Ishikawa (cell line): ENCODE results near the gene NUSAP1.

Experiments
- CEBPB ChIP-seq: IDR thresholded peaks from 2 replicates; pipeline ENCODE4 v1.6.1; 2012
- CREB1 ChIP-seq: IDR thresholded peaks from 2 replicates; pipeline ENCODE4 v1.6.1; 2012; ENCODE audit warnings: low read depth
- EGR1 ChIP-seq: IDR thresholded peaks from 2 replicates; pipeline ENCODE4 v1.6.1; 2012
- EP300 ChIP-seq: IDR thresholded peaks from 2 replicates; pipeline ENCODE4 v1.6.1; 2012; ENCODE audit warnings: borderline replicate concordance
- FOXM1 ChIP-seq: IDR thresholded peaks from 2 replicates; pipeline ENCODE4 v1.6.1; 2012; ENCODE audit warnings: low read depth, borderline replicate concordance
- NFIC ChIP-seq: IDR thresholded peaks from 2 replicates; pipeline ENCODE4 v1.6.1; 2012
- RAD21 ChIP-seq: IDR thresholded peaks from 2 replicates; pipeline ENCODE4 v1.6.1; 2012; ENCODE audit warnings: low read depth
- TAF1 ChIP-seq: IDR thresholded peaks from 2 replicates; pipeline ENCODE4 v1.6.1; 2012; ENCODE audit warnings: low read depth, mild to moderate bottlenecking
- TCF12 ChIP-seq: IDR thresholded peaks from 2 replicates; pipeline ENCODE4 v1.6.1; 2012; ENCODE audit warnings: low read depth
- TEAD4 ChIP-seq: IDR thresholded peaks from 2 replicates; pipeline ENCODE4 v1.6.1; 2012
- YY1 ChIP-seq: IDR thresholded peaks from 2 replicates; pipeline ENCODE4 v1.6.1; 2012; ENCODE audit warnings: low read depth
- ZBTB7A ChIP-seq: IDR thresholded peaks from 2 replicates; pipeline ENCODE4 v1.6.1; 2012; ENCODE audit warnings: low read depth
- TF ChIP-seq, protein P1 (sequence below): IDR thresholded peaks from 2 replicates; pipeline ENCODE4 v1.6.1; 2012
- TF ChIP-seq, protein P2 (sequence below): IDR thresholded peaks from 2 replicates; pipeline ENCODE4 v1.6.1; 2012; ENCODE audit warnings: low read depth, mild to moderate bottlenecking
- TF ChIP-seq, protein P3 (sequence below): IDR thresholded peaks from 2 replicates; pipeline ENCODE4 v1.6.1; 2012

NUSAP1 gene

DNA sequence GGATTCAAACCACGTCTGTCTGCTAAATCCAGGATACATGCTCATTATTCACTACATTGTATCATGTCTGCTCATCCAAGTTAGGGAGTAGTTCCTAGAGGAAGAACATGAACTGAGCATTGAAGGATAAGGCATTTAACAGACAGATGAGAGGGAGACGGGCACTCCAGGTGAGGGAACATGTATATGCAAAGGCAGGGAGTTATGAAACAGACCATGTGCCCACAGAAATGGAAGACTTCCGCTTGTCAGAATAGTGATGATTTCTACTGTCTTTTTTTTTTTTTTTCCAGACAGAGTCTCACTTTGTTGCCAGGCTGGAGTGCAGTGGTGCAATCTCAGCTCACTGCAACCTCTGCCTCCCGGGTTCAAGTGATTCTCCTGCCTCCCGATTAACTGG, 74.7 kb downstream of the NUSAP1 start:
- TF ChIP-seq NFIC (no peak), TCF12 (no peak), ZBTB7A (no peak), EP300 (no peak), YY1 (no peak), FOXM1 (no peak)

DNA sequence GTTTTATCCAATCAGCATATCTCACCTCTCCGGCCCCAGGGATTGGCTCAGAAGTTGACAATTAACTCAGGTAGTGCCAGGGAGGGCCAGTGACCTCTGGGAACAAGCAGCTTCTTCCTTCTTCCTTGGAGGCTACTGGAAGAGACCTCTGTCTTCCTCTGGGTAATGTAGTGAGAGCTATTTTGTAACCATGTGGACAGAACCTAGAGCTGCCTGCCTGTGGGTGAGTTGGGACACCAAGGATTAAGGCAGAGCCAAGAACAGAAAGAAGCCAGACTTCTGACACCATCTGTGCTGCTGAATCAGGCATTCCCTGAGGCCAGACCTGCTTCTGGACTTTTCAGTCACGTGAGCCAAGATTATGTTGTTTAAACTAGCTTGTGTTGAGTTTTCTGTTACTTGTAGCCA, 75.6 kb downstream of the NUSAP1 start:
- no peak for TF ChIP-seq TAF1
- TF ChIP-seq CEBPB, result no peak
- TF ChIP-seq EP300, result no peak
- no peak for TF ChIP-seq ZBTB7A
- TF ChIP-seq CREB1, result no peak
- TF ChIP-seq FOXM1, result no peak
- no peak for TF ChIP-seq YY1
- TF ChIP-seq, protein P1, sequence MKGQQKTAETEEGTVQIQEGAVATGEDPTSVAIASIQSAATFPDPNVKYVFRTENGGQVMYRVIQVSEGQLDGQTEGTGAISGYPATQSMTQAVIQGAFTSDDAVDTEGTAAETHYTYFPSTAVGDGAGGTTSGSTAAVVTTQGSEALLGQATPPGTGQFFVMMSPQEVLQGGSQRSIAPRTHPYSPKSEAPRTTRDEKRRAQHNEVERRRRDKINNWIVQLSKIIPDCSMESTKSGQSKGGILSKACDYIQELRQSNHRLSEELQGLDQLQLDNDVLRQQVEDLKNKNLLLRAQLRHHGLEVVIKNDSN, result no peak
- TF ChIP-seq, protein P2, sequence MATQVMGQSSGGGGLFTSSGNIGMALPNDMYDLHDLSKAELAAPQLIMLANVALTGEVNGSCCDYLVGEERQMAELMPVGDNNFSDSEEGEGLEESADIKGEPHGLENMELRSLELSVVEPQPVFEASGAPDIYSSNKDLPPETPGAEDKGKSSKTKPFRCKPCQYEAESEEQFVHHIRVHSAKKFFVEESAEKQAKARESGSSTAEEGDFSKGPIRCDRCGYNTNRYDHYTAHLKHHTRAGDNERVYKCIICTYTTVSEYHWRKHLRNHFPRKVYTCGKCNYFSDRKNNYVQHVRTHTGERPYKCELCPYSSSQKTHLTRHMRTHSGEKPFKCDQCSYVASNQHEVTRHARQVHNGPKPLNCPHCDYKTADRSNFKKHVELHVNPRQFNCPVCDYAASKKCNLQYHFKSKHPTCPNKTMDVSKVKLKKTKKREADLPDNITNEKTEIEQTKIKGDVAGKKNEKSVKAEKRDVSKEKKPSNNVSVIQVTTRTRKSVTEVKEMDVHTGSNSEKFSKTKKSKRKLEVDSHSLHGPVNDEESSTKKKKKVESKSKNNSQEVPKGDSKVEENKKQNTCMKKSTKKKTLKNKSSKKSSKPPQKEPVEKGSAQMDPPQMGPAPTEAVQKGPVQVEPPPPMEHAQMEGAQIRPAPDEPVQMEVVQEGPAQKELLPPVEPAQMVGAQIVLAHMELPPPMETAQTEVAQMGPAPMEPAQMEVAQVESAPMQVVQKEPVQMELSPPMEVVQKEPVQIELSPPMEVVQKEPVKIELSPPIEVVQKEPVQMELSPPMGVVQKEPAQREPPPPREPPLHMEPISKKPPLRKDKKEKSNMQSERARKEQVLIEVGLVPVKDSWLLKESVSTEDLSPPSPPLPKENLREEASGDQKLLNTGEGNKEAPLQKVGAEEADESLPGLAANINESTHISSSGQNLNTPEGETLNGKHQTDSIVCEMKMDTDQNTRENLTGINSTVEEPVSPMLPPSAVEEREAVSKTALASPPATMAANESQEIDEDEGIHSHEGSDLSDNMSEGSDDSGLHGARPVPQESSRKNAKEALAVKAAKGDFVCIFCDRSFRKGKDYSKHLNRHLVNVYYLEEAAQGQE, result no peak
- TF ChIP-seq RAD21, result no peak
- no peak for TF ChIP-seq TEAD4
- TF ChIP-seq TCF12, result no peak
- TF ChIP-seq, protein P3, sequence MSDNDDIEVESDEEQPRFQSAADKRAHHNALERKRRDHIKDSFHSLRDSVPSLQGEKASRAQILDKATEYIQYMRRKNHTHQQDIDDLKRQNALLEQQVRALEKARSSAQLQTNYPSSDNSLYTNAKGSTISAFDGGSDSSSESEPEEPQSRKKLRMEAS, result no peak
- TF ChIP-seq EGR1, result no peak
- TF ChIP-seq NFIC, result no peak

DNA sequence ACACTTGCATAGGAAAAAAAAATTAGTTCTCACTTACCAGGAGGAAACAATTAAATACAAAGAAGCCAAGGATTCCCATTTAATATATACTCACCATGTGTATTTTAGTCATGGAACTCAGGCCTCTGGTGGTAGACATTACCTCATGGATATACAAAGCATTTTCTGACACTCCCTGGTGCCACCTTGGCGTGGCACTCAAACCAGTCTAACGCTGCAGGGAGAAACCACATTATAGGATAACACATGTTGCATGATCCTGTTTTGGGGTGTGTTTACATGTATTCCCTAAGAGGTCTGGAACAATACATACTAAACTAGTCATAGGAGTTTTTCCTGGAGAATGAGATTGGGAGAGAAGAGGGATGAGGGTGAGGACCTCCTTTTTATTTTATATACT, 78.3 kb downstream of the NUSAP1 start:
- no peak for TF ChIP-seq NFIC
- TF ChIP-seq EGR1, result no peak
- TF ChIP-seq RAD21, result no peak
- no peak for TF ChIP-seq EP300

DNA sequence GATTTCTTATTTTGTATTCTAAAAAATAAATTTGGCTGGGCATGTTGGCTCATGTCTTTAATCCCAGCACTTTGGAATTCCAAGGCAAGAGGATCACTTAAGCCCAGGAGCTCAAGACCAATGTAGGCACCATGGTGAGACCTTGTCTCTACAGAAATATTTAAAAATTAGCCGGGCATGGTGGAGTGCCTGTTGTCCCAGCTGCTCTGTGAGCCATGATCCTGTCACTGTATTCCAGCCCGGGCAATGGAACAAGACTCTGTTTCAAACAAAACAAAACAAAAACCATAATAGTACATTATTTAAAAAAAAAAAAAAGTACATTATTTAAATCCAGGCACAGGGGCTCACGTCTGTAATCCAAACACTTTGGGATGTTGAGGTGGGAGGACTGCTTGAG, 78.8 kb downstream of the NUSAP1 start:
- no peak for TF ChIP-seq TAF1
- TF ChIP-seq, protein P3, result no peak
- no peak for TF ChIP-seq RAD21
- no peak for TF ChIP-seq CEBPB
- no peak for TF ChIP-seq YY1
- no peak for TF ChIP-seq TCF12
- TF ChIP-seq, protein P1, result no peak
- no peak for TF ChIP-seq FOXM1
- no peak for TF ChIP-seq TEAD4
- TF ChIP-seq, protein P2, result no peak
- no peak for TF ChIP-seq EGR1
- no peak for TF ChIP-seq CREB1
- TF ChIP-seq ZBTB7A, result no peak

DNA sequence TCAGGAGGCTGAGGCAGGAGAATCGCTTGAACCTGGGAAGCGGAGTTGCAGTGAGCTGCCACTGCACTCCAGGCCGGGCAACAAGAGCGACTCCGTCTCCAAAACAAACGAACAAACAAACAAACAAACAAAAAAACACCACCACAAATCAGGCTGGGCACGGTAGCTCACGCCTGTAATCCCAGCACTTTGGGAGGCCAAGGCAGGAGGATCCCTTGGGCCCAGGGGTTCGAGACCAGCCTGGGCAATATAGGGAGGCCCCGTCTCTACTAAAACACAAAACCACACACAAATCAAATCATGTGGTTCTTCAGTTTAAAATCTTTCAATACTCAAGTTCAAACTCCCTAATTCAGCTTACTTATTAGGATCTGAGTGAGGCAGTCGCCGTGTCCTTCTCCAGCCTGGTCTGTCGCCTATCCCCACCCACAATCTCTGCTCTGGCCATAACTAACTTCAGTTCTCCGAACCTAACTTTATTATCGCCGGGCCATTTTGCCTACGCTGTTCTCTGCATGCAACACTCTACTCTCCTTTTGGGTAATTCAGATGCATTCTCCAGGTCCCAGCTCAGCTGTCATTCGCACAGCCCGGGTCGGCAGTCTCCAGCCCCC, 83.6 kb downstream of the NUSAP1 start:
- TF ChIP-seq, protein P1, result no peak
- TF ChIP-seq CEBPB (no peak), RAD21 (no peak), TCF12 (no peak; the same call in 1 of the 2 replicates), EP300 (no peak), TAF1 (no peak), CREB1 (no peak), ZBTB7A (no peak), TEAD4 (no peak), FOXM1 (no peak), NFIC (no peak), EGR1 (no peak), YY1 (no peak)
- TF ChIP-seq, protein P2, result no peak
- TF ChIP-seq, protein P3, result no peak
